GM23338 (cell line): ENCODE data around the gene ALG5. TPM values are rescaled to one million over a fixed set of nuclear protein-coding genes. Genes with fewer than 3 reads are reported as not detected.
A peak's percentile ranks its signal among the peaks of the same experiment; 100 is the strongest.

ENCODE experiments used
- ATAC-seq: fragments of 200-7000 bp; cut with Tn5 transposase; 3 replicates; pipeline ENCODE4 v1.9.1; 2020
- DNase-seq: peaks from one replicate; pipeline ENCODE4 v3.0.0-alpha.2; 2015; ENCODE audit warnings: low spot score
- H2AFZ ChIP-seq: fragments of 200-600 bp; sonication (generic); 2 replicates; pipeline ENCODE4 v1.8.0; 2016; ENCODE audit warnings: antibody characterized with exemption, mild to moderate bottlenecking, moderate library complexity
- H3F3A ChIP-seq: fragments of 200-600 bp; sonication (generic); replicated peaks from 2 replicates; pipeline ENCODE4 v1.8.0; 2017; ENCODE audit warnings: antibody characterized with exemption, mixed run types, low read depth
- H3K27ac ChIP-seq: fragments of 200-600 bp; sonication (generic); 2 replicates; pipeline ENCODE4 v1.6.1; 2016; ENCODE audit warnings: low read depth
- H3K27me3 ChIP-seq: fragments of 200-600 bp; sonication (generic); 2 replicates; pipeline ENCODE4 v1.8.0; 2016; ENCODE audit warnings: mild to moderate bottlenecking, mixed run types, moderate library complexity; ENCODE audit not compliant: insufficient read depth
- H3K36me3 ChIP-seq: fragments of 200-600 bp; sonication (generic); 2 replicates; pipeline ENCODE4 v1.8.0; 2016; ENCODE audit warnings: mild to moderate bottlenecking; ENCODE audit not compliant: insufficient read depth
- H3K4me1 ChIP-seq: fragments of 200-600 bp; sonication (generic); 2 replicates; pipeline ENCODE4 v1.8.0; 2016; ENCODE audit warnings: mild to moderate bottlenecking, moderate library complexity; ENCODE audit not compliant: insufficient read depth
- H3K4me2 ChIP-seq: fragments of 200-600 bp; sonication (generic); 2 replicates; pipeline ENCODE4 v1.7.1; 2017; ENCODE audit warnings: mixed run types
- H3K4me3 ChIP-seq: fragments of 200-600 bp; sonication (generic); 2 replicates; pipeline ENCODE4 v1.6.1; 2016; ENCODE audit warnings: mixed run types
- H3K79me2 ChIP-seq: fragments of 200-600 bp; sonication (generic); replicated peaks from 2 replicates; pipeline ENCODE4 v1.8.0; 2017; ENCODE audit warnings: mild to moderate bottlenecking; ENCODE audit not compliant: insufficient read depth
- H3K9me2 ChIP-seq: fragments of 200-600 bp; sonication (generic); 2 replicates; pipeline ENCODE4 v1.8.0; 2017; ENCODE audit not compliant: insufficient read depth
- H4K20me1 ChIP-seq: fragments of 200-600 bp; sonication (generic); replicated peaks from 2 replicates; pipeline ENCODE4 v1.8.0; 2017; ENCODE audit warnings: mild to moderate bottlenecking; ENCODE audit not compliant: insufficient read depth
- H3K27ac Mint-ChIP-seq: 2 replicates; pipeline ENCODE4 v1.8.0; 2020; ENCODE audit warnings: inconsistent platforms, mild to moderate bottlenecking, moderate library complexity, mixed read lengths
- H3K27me3 Mint-ChIP-seq: 3 replicates; pipeline ENCODE4 v1.8.0; 2022; ENCODE audit warnings: low read depth, mild to moderate bottlenecking, moderate library complexity, mixed read lengths, inconsistent platforms; ENCODE audit not compliant: insufficient read depth, poor library complexity
- H3K36me3 Mint-ChIP-seq: 3 replicates; pipeline ENCODE4 v1.8.0; 2021; ENCODE audit warnings: low read depth, mild to moderate bottlenecking, inconsistent platforms, moderate library complexity, mixed read lengths
- H3K4me1 Mint-ChIP-seq: 3 replicates; pipeline ENCODE4 v1.8.0; 2020; ENCODE audit warnings: mild to moderate bottlenecking, inconsistent platforms, mixed read lengths
- H3K4me3 Mint-ChIP-seq: 3 replicates; pipeline ENCODE4 v1.8.0; 2021; ENCODE audit warnings: moderate library complexity, mild to moderate bottlenecking, inconsistent platforms, mixed read lengths
- H3K9me3 Mint-ChIP-seq: 3 replicates; pipeline ENCODE4 v1.8.0; 2020; ENCODE audit warnings: moderate library complexity, mild to moderate bottlenecking, inconsistent platforms, mixed read lengths
- CREB1 ChIP-seq: fragments of 250-450 bp; sonication (Bioruptor Pico); IDR thresholded peaks from 2 replicates; pipeline ENCODE4 v1.5.0; 2020; ENCODE audit warnings: low read depth, mild to moderate bottlenecking, moderate library complexity
- ETS1 ChIP-seq: IDR thresholded peaks from 2 replicates; pipeline ENCODE4 v1.6.1; 2016; ENCODE audit warnings: antibody characterized with exemption
- EZH2 ChIP-seq: fragments of 200-600 bp; sonication (generic); IDR thresholded peaks from one replicate; pipeline ENCODE4 v1.8.0; 2017; ENCODE audit warnings: antibody characterized with exemption, mild to moderate bottlenecking, low read depth; ENCODE audit not compliant: unreplicated experiment
- EZH2phosphoT487 ChIP-seq: fragments of 200-600 bp; sonication (generic); IDR thresholded peaks from one replicate; pipeline ENCODE4 v1.8.1; 2018; ENCODE audit warnings: antibody characterized with exemption; ENCODE audit not compliant: unreplicated experiment
- JUNB ChIP-seq: IDR thresholded peaks from one replicate; pipeline ENCODE4 v1.6.1; 2016; ENCODE audit warnings: antibody characterized with exemption; ENCODE audit not compliant: unreplicated experiment
- NANOG ChIP-seq: IDR thresholded peaks from 2 replicates; pipeline ENCODE4 v1.6.1; 2016; ENCODE audit warnings: antibody characterized with exemption, borderline replicate concordance
- REST ChIP-seq: IDR thresholded peaks from one replicate; pipeline ENCODE4 v1.6.1; 2018; ENCODE audit warnings: antibody characterized with exemption; ENCODE audit not compliant: unreplicated experiment
- STAT1 ChIP-seq: IDR thresholded peaks from one replicate; pipeline ENCODE4 v1.6.1; 2016; ENCODE audit warnings: antibody characterized with exemption; ENCODE audit not compliant: unreplicated experiment
- ZNF114 ChIP-seq: fragments of 250-450 bp; sonication (Bioruptor Pico); IDR thresholded peaks from 2 replicates; pipeline ENCODE4 v1.5.0; 2020; ENCODE audit warnings: mild to moderate bottlenecking, moderate library complexity
- ZNF331 ChIP-seq: fragments of 250-450 bp; sonication (Bioruptor Pico); IDR thresholded peaks from 2 replicates; pipeline ENCODE4 v1.5.0; 2020; ENCODE audit warnings: low read depth, mild to moderate bottlenecking, moderate library complexity
- ZNF462 ChIP-seq: fragments of 250-450 bp; sonication (Bioruptor Pico); IDR thresholded peaks from 2 replicates; pipeline ENCODE4 v1.5.0; 2020; ENCODE audit warnings: mild to moderate bottlenecking, moderate library complexity
- polyA plus RNA-seq: library from polyadenylated mRNA; unstranded; fragments of >200 nt; fragmentation: Nextera tagmentation; extraction: Ambion mirVana; gene quantifications from 2 replicates; pipeline ENCODE4 v1.2.1, GENCODE V29; 2016
- total RNA-seq: library from RNA; depleted of rRNA; stranded (reverse); fragments of >200 nt; shearing (Covaris generic); gene quantifications from 2 replicates; pipeline ENCODE4 v1.2.3, GENCODE V29; 2014

The ALG5 gene
- total and polyA plus RNA-seq, 2 experiments from 2014 or later = 15.6 to 34.0 TPM

GRCh38 chr13:36920616-36921185 is 78.4 kb downstream of the ALG5 start (continued):
- TF ChIP-seq CREB1 = no peak
- no peak for TF ChIP-seq ZNF114
- no peak for TF ChIP-seq ETS1
- TF ChIP-seq EZH2 = no peak
- TF ChIP-seq JUNB = no peak

GRCh38 chr13:36919833-36920615 is 79.1 kb downstream of the ALG5 start, which contains the start of gene SMAD9:
Gene SMAD9, minus strand, starts transcription at chr13:36920238. Its CDS starts 40,549 bp downstream, at chr13:36879689.
- H3K27me3 ChIP-seq = peaks cover 45% of the 10 kb centered on the region
- H3K4me1 ChIP-seq = peaks cover 15% of the 10 kb centered on the region
- ATAC-seq (peak; percentile 74), DNase-seq (peak; percentile 78)
- H3K4me2 ChIP-seq = peak within 1 kb of the TSS; percentile 95
- peak within 1 kb of the TSS; percentile 84 for H3K4me3 ChIP-seq
- H2AFZ ChIP-seq = peak within 1 kb of the TSS; percentile 99
- H4K20me1 ChIP-seq = no peaks in the 10 kb centered on the region; the same call in 1 of the 2 replicates
- Mint-ChIP-seq H3K9me3 (no peaks in the 10 kb centered on the region), H3K36me3 (no peaks in the 10 kb centered on the region), H3K4me1 (peaks cover 8% of the 10 kb centered on the region; the same call in 2 of the 3 replicates), H3K27me3 (peaks cover 23% of the 10 kb centered on the region), H3K27ac (no peak within 1 kb of the TSS), H3K4me3 (peak within 1 kb of the TSS; percentile 89)
- H3K9me2 ChIP-seq = no peaks in the 10 kb centered on the region
- H3K79me2 ChIP-seq = no peaks in the 10 kb centered on the region
- peaks cover 15% of the 10 kb centered on the region; the same call in 1 of the 2 replicates for H3F3A ChIP-seq
- no peaks in the 10 kb centered on the region for H3K36me3 ChIP-seq
- no peak within 1 kb of the TSS for H3K27ac ChIP-seq
- no peak for TF ChIP-seq CREB1
- no peak for TF ChIP-seq ETS1
- TF ChIP-seq REST = no peak
- TF ChIP-seq NANOG = no peak
- no peak for TF ChIP-seq EZH2phosphoT487
- TF ChIP-seq EZH2 = no peak
- TF ChIP-seq ZNF331 (CRISPR knock-in tag) = no peak
- no peak for TF ChIP-seq ZNF462 (CRISPR knock-in tag)
- TF ChIP-seq STAT1 = no peak
